Endothelial cell of umbilical vein (primary cell): ENCODE measurements around the gene PDGFRB.

Experiments
- CTCF ChIP-seq, 2 donors: IDR thresholded peaks; 1 replicate in 1 of 2; 2 replicates in 1 of 2; pipeline ENCODE4 v1.5.1; 2011; ENCODE audit warnings: low read length in 2 of 2, mild to moderate bottlenecking in 2 of 2, moderate library complexity in 2 of 2, control low read depth in 1 of 2, inconsistent platforms in 1 of 2, low read depth in 1 of 2; ENCODE audit not compliant: insufficient read depth in 1 of 2; ENCODE audit errors: extremely low read depth in 1 of 2
- EZH2 ChIP-seq: IDR thresholded peaks from 2 replicates; pipeline ENCODE4 v1.6.1; 2012; ENCODE audit warnings: borderline replicate concordance, low read depth, mild to moderate bottlenecking, moderate library complexity, low read length, inconsistent platforms; ENCODE audit not compliant: severe bottlenecking
- JUN ChIP-seq: IDR thresholded peaks from 2 replicates; pipeline ENCODE4 v1.6.1; 2011; ENCODE audit warnings: borderline replicate concordance, low read depth; ENCODE audit not compliant: insufficient read length, insufficient read depth
- POLR2A ChIP-seq: IDR thresholded peaks from 2 replicates; pipeline ENCODE4 v1.6.1; 2012; ENCODE audit warnings: low read depth, mild to moderate bottlenecking, control low read depth, low read length
- POLR2AphosphoS5 ChIP-seq: IDR thresholded peaks from 2 replicates; pipeline ENCODE4 v1.6.1; 2012; ENCODE audit warnings: low read depth, mild to moderate bottlenecking, control low read depth, low read length, moderate library complexity; ENCODE audit not compliant: insufficient read depth
- TF ChIP-seq, protein P1 (sequence below): IDR thresholded peaks from 2 replicates; pipeline ENCODE4 v1.6.1; 2011; ENCODE audit not compliant: insufficient read depth, insufficient read length

- no peak for TF ChIP-seq POLR2A
- TF ChIP-seq CTCF (IDR thresholded peaks at IDR 0.05; ENCODE audit: extremely low read depth in 1 of 2, insufficient read depth in 1 of 2, low read depth in 1 of 2, low read length in 2 of 2): peak; percentile 89 to 93
- TF ChIP-seq, protein P1, sequence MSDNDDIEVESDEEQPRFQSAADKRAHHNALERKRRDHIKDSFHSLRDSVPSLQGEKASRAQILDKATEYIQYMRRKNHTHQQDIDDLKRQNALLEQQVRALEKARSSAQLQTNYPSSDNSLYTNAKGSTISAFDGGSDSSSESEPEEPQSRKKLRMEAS: no peak
- TF ChIP-seq POLR2AphosphoS5: no peak
- TF ChIP-seq EZH2: no peak
- TF ChIP-seq JUN: no peak
These were observed 25.7 kb downstream of the PDGFRB start for GRCh38 chr5:150129813-150130492.
